Measurements from ENCODE around the gene POLR3B.

The POLR3B gene

DNA sequence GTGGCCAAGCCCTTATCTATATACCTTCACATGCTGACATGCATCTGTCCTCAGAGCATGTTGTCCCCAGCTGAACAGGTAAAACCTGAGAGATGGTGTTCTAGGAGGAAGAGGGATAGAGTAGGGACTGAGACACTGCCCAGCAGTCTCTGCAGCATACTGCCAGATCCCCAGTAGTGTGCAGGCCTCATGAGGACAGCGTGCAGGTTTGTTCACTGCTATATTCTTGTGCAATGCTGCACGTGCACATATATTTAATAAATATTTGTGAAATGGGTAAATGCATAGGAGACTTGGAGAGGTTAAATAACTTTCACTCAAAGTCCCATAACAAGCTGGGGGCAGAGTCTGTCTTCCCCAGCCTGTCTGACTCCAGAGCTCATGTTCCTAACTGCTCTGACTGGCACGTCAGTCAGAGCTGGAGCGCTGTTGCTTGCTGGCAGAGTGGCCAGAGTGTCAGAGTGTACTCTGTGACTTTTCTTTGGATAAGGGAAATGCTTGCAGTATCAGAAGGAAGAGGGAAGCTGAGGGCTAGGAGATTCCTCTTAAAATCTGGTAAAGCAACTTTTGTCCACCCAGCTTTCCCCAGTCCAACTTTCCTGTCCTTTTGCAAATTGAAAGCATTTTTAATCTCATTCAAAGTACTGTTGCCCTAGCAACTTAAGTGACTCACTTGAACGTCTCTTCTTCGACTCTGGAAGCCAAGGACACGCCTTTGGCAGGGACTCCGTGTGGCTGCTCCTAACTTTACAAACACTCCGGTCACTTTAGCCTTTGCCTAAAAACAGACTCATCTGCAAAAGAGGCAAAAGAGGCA is 14.9 kb upstream of the POLR3B start:
- POLR2A ChIA-PET, result interaction anchor here (0.6 kb wide), 1 partner anchor 1338 kb away, joined by 3 read pairs; no protein-coding TSS in a partner anchor
- DNase-seq, result no peak

DNA sequence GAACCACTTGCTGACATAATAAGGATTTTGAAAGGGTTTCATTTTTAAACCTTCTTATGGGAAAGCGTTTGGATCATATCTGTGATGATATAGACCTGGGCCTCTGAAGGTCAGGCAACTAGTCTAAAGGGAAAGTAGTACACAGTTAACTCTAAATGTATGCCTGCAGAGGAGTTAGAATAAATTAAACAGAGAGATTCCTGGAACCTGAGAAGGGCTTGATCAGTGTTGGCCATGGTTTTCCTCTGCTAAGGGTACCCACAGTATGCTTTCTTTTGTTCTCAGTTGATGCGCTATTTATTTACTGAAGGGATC is 14.4 kb upstream of the POLR3B start:
- Histone ChIP-seq H3K27ac (ENCODE audit: insufficient read depth in 1 of 2, low read depth in 1 of 2, low read length in 2 of 2, poor library complexity in 1 of 2, severe bottlenecking in 2 of 2) (no peak overlapping the region), H3K4me1 (ENCODE audit: control extremely low read depth in 1 of 4, control insufficient read depth in 4 of 4, insufficient read depth in 4 of 4, low read length in 3 of 4) (no peaks in the 10 kb centered on the region), H3K27me3 (replicated peaks in 2 of 5; ENCODE audit: control insufficient read depth in 4 of 5, insufficient read depth in 5 of 5, low read length in 4 of 5) (no peaks in the 10 kb centered on the region), H3K9me3 (ENCODE audit: control extremely low read depth in 1 of 5, control insufficient read depth in 4 of 5, insufficient read depth in 2 of 5, low read depth in 1 of 5, low read length in 4 of 5) (no peaks in the 10 kb centered on the region), H3K36me3 (ENCODE audit: control insufficient read depth in 4 of 4, insufficient read depth in 4 of 4, low read length in 3 of 4) (peaks cover 3 to 52% (median 17%) of the 10 kb centered on the region in 4 experiments), H3K4me3 (ENCODE audit: control insufficient read depth in 1 of 7, extremely low read depth in 1 of 7, insufficient read depth in 4 of 7, low read depth in 2 of 7, low read length in 6 of 7) (no peak overlapping the region)
- POLR2A ChIA-PET, result no interaction called here
- CTCF ChIA-PET, result no interaction called here
- WGBS (ENCODE audit: insufficient coverage), result 100% methylated on average over 1 of the region's 2 CpGs
- DNase-seq, result no peak

More for the DNA sequence above, 14.9 kb upstream of the POLR3B start:
- 95% methylated on average over 6 of the region's 9 CpGs for WGBS (ENCODE audit: insufficient coverage)
- Histone ChIP-seq H3K27me3 (replicated peaks in 2 of 5; ENCODE audit: control insufficient read depth in 4 of 5, insufficient read depth in 5 of 5, low read length in 4 of 5) (no peaks in the 10 kb centered on the region), H3K4me3 (ENCODE audit: control insufficient read depth in 1 of 7, extremely low read depth in 1 of 7, insufficient read depth in 4 of 7, low read depth in 2 of 7, low read length in 6 of 7) (no peak overlapping the region), H3K4me1 (ENCODE audit: control extremely low read depth in 1 of 4, control insufficient read depth in 4 of 4, insufficient read depth in 4 of 4, low read length in 3 of 4) (no peaks in the 10 kb centered on the region), H3K27ac (ENCODE audit: insufficient read depth in 1 of 2, low read depth in 1 of 2, low read length in 2 of 2, poor library complexity in 1 of 2, severe bottlenecking in 2 of 2) (no peak overlapping the region), H3K9me3 (ENCODE audit: control extremely low read depth in 1 of 5, control insufficient read depth in 4 of 5, insufficient read depth in 2 of 5, low read depth in 1 of 5, low read length in 4 of 5) (no peaks in the 10 kb centered on the region), H3K36me3 (ENCODE audit: control insufficient read depth in 4 of 4, insufficient read depth in 4 of 4, low read length in 3 of 4) (peaks cover 3 to 55% (median 17%) of the 10 kb centered on the region in 4 experiments)
- CTCF ChIA-PET, result no interaction called here

DNA sequence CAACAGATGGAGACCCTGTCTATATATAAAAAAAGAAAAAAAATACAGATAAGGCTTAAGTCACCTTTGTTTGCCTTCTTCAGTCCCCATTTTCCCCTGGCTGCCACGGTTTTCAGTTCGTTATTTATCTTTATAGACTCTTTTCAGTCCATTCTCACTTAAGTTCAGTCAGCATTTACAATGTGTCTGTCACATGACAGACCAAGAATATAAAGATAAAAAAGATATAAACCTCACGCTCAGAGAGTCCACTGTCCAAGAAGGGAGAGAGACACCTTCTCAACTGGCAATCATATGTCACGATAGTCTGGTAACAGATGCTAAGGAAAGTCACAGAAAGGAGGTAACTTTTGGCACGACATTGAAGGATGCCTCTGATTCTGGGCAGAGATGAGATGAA is 13.4 kb upstream of the POLR3B start:
- no peaks in the 10 kb centered on the region for H3K9me3 ChIP-seq (ENCODE audit: control extremely low read depth in 1 of 5, control insufficient read depth in 4 of 5, insufficient read depth in 2 of 5, low read depth in 1 of 5, low read length in 4 of 5)
- H3K27me3 ChIP-seq (replicated peaks in 2 of 5; ENCODE audit: control insufficient read depth in 4 of 5, insufficient read depth in 5 of 5, low read length in 4 of 5), result no peaks in the 10 kb centered on the region
- POLR2A ChIA-PET, result no interaction called here
- H3K4me1 ChIP-seq (ENCODE audit: control extremely low read depth in 1 of 4, control insufficient read depth in 4 of 4, insufficient read depth in 4 of 4, low read length in 3 of 4), result no peaks in the 10 kb centered on the region
- WGBS (ENCODE audit: insufficient coverage), result 100% methylated on average over 4 of the region's 5 CpGs
- no peak overlapping the region for H3K27ac ChIP-seq (ENCODE audit: insufficient read depth in 1 of 2, low read depth in 1 of 2, low read length in 2 of 2, poor library complexity in 1 of 2, severe bottlenecking in 2 of 2)
- CTCF ChIA-PET, result interaction anchor here (2.3 to 2.6 kb wide), 3 partner anchors 8 to 61 kb away, joined by 8 to 9 read pairs (median 9); no protein-coding TSS in a partner anchor
- peaks cover 3 to 51% (median 17%) of the 10 kb centered on the region in 4 experiments for H3K36me3 ChIP-seq (ENCODE audit: control insufficient read depth in 4 of 4, insufficient read depth in 4 of 4, low read length in 3 of 4)
- no peak overlapping the region for H3K4me3 ChIP-seq (ENCODE audit: control insufficient read depth in 1 of 7, extremely low read depth in 1 of 7, insufficient read depth in 4 of 7, low read depth in 2 of 7, low read length in 6 of 7)
- DNase-seq, result no peak

DNA sequence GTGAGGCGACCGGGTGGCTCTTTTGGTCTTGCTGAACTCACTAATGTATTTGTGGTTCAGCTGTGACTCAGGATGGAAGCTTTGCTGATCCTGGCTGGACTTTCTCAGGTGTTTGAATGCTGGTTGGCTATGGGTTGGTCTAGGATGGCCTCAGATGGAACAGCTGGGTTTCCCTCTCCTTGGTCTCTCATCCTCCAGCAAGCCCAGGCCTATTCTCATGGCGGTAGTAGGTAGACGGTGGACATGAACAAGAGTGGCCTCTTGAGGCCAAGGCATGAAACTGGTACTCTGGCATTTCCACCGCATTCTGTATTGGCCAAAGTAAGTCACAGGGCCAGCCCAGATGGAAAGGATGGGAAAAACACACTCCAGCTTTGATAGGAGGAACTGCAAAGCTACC is 11.8 kb upstream of the POLR3B start:
- H3K27ac ChIP-seq (ENCODE audit: insufficient read depth in 1 of 2, low read depth in 1 of 2, low read length in 2 of 2, poor library complexity in 1 of 2, severe bottlenecking in 2 of 2), result no peak overlapping the region
- peak; percentile 26 to 61 (median 59) for DNase-seq
- peaks cover 3 to 51% (median 17%) of the 10 kb centered on the region in 4 experiments for H3K36me3 ChIP-seq (ENCODE audit: control insufficient read depth in 4 of 4, insufficient read depth in 4 of 4, low read length in 3 of 4)
- CTCF ChIA-PET, result interaction anchor here (0.8 to 2.6 kb wide), 17 partner anchors 10 to 926 kb away, joined by 3 to 24 read pairs (median 5); partner anchors contain the start of gene POLR3B
- H3K4me3 ChIP-seq (ENCODE audit: control insufficient read depth in 1 of 7, extremely low read depth in 1 of 7, insufficient read depth in 4 of 7, low read depth in 2 of 7, low read length in 6 of 7), result no peak overlapping the region
- H3K9me3 ChIP-seq (ENCODE audit: control extremely low read depth in 1 of 5, control insufficient read depth in 4 of 5, insufficient read depth in 2 of 5, low read depth in 1 of 5, low read length in 4 of 5), result no peaks in the 10 kb centered on the region
- no peaks in the 10 kb centered on the region for H3K4me1 ChIP-seq (ENCODE audit: control extremely low read depth in 1 of 4, control insufficient read depth in 4 of 4, insufficient read depth in 4 of 4, low read length in 3 of 4)
- 79% methylated on average over 2 of the region's 5 CpGs for WGBS (ENCODE audit: insufficient coverage)
- peaks cover 0 to 2% (median 0%) of the 10 kb centered on the region in 5 experiments for H3K27me3 ChIP-seq (replicated peaks in 2 of 5; ENCODE audit: control insufficient read depth in 4 of 5, insufficient read depth in 5 of 5, low read length in 4 of 5)
- POLR2A ChIA-PET, result interaction anchor here (0.5 kb wide), 1 partner anchor 171 kb away, joined by 4 read pairs; no protein-coding TSS in a partner anchor

DNA sequence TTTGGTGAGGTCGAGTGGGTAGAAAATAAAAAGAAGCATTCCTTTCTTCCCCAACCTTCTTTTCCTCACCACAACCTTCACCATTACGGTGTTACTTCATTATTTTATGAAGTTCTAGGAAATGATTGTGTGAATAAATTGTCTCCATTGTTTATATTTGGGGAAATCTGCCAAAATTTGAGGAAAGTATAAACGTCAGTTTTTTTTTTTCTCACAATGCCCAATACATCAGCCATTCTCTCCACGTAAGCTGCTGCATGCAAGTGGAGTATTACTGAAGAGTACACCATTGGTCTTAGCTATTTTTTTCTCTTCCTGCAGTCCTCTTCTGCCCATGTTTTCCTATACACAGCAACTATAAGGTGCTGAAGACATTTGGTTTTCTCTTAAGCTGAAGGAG is 9.1 kb upstream of the POLR3B start:
- DNase-seq, result no peak
- Histone ChIP-seq H3K9me3 (ENCODE audit: control extremely low read depth in 1 of 5, control insufficient read depth in 4 of 5, insufficient read depth in 2 of 5, low read depth in 1 of 5, low read length in 4 of 5) (no peaks in the 10 kb centered on the region), H3K36me3 (ENCODE audit: control insufficient read depth in 4 of 4, insufficient read depth in 4 of 4, low read length in 3 of 4) (peaks cover 3 to 27% (median 6%) of the 10 kb centered on the region in 4 experiments), H3K4me1 (ENCODE audit: control extremely low read depth in 1 of 4, control insufficient read depth in 4 of 4, insufficient read depth in 4 of 4, low read length in 3 of 4) (no peaks in the 10 kb centered on the region), H3K4me3 (ENCODE audit: control insufficient read depth in 1 of 7, extremely low read depth in 1 of 7, insufficient read depth in 4 of 7, low read depth in 2 of 7, low read length in 6 of 7) (no peak overlapping the region), H3K27ac (ENCODE audit: insufficient read depth in 1 of 2, low read depth in 1 of 2, low read length in 2 of 2, poor library complexity in 1 of 2, severe bottlenecking in 2 of 2) (no peak overlapping the region), H3K27me3 (replicated peaks in 2 of 5; ENCODE audit: control insufficient read depth in 4 of 5, insufficient read depth in 5 of 5, low read length in 4 of 5) (peaks cover 2 to 11% (median 5%) of the 10 kb centered on the region in 5 experiments)
- WGBS (ENCODE audit: insufficient coverage), result 100% methylated on average over 1 of the region's 4 CpGs
- ChIA-PET POLR2A (no interaction called here), CTCF (interaction anchor here (0.6 to 1.6 kb wide), 5 partner anchors 9 to 266 kb away, joined by 3 to 7 read pairs (median 4); partner anchors contain the start of gene POLR3B)

DNA sequence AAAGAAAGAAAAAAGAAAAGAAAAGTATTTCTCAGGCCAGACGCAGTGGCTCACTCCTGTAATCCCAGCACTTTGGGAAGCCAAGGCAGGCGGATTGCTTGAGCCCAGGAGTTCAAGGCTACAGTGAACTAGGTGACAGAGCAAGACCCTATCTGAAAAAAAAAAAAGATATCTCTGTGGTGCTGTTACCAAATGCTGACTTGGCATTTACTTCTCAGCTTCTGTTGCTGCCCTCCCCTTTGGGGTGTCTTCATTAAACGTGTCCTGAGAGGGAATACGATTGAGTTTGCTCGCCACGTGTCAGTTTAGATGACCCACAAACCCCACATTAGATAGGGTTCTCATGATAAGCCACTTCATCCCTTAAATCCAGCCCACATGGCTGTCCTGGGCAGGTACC is 4.4 kb upstream of the POLR3B start:
- ChIA-PET POLR2A (no interaction called here), CTCF (interaction anchor here (0.6 to 1.1 kb wide), 2 partner anchors 35 to 121 kb away, joined by 3 read pairs; no protein-coding TSS in a partner anchor)
- peaks cover 2 to 11% (median 8%) of the 10 kb centered on the region in 5 experiments for H3K27me3 ChIP-seq (replicated peaks in 2 of 5; ENCODE audit: control insufficient read depth in 4 of 5, insufficient read depth in 5 of 5, low read length in 4 of 5)

More for the DNA sequence above, 4.4 kb upstream of the POLR3B start:
- H3K9me3 ChIP-seq (ENCODE audit: control extremely low read depth in 1 of 5, control insufficient read depth in 4 of 5, insufficient read depth in 2 of 5, low read depth in 1 of 5, low read length in 4 of 5), result no peaks in the 10 kb centered on the region
- peaks cover 0 to 3% (median 0%) of the 10 kb centered on the region in 4 experiments for H3K36me3 ChIP-seq (ENCODE audit: control insufficient read depth in 4 of 4, insufficient read depth in 4 of 4, low read length in 3 of 4)
- H3K27ac ChIP-seq (ENCODE audit: insufficient read depth in 1 of 2, low read depth in 1 of 2, low read length in 2 of 2, poor library complexity in 1 of 2, severe bottlenecking in 2 of 2), result no peak overlapping the region
- peaks cover 3 to 7% (median 4%) of the 10 kb centered on the region in 4 experiments for H3K4me1 ChIP-seq (ENCODE audit: control extremely low read depth in 1 of 4, control insufficient read depth in 4 of 4, insufficient read depth in 4 of 4, low read length in 3 of 4)
- DNase-seq, result no peak
- H3K4me3 ChIP-seq (ENCODE audit: control insufficient read depth in 1 of 7, extremely low read depth in 1 of 7, insufficient read depth in 4 of 7, low read depth in 2 of 7, low read length in 6 of 7), result no peak overlapping the region
- 94% methylated on average over 6 of the region's 6 CpGs for WGBS (ENCODE audit: insufficient coverage)
